HUES6 (cell line): ENCODE measurements around the gene PRKG1.

Experiments used
- H3K27ac ChIP-seq: 2 replicates; pipeline ENCODE4 v1.7.0; 2013; ENCODE audit warnings: low read depth, mild to moderate bottlenecking, low read length, inconsistent platforms
- H3K27me3 ChIP-seq: 2 replicates; pipeline ENCODE4 v1.6.1; 2013; ENCODE audit warnings: low read length; ENCODE audit not compliant: control insufficient read depth, insufficient read depth
- H3K36me3 ChIP-seq: 2 replicates; pipeline ENCODE4 v1.6.1; 2013; ENCODE audit warnings: low read length; ENCODE audit not compliant: control insufficient read depth, insufficient read depth
- H3K4me1 ChIP-seq: 2 replicates; pipeline ENCODE4 v1.6.1; 2013; ENCODE audit warnings: low read length; ENCODE audit not compliant: control insufficient read depth, insufficient read depth
- H3K4me3 ChIP-seq: 2 replicates; pipeline ENCODE4 v1.5.1; 2013; ENCODE audit warnings: low read depth, low read length
- H3K9ac ChIP-seq: one replicate; pipeline ENCODE4 v1.6.1; 2013; ENCODE audit warnings: mild to moderate bottlenecking, low read length
- H3K9me3 ChIP-seq: 2 replicates; pipeline ENCODE4 v1.6.1; 2013; ENCODE audit warnings: low read depth, low read length; ENCODE audit not compliant: control insufficient read depth, insufficient read depth

The PRKG1 gene

GRCh38 chr10:51052163-51052562 lies 22.1 kb upstream of the PRKG1 start:
- Histone ChIP-seq H3K9me3 (no peaks in the 10 kb centered on the region), H3K4me3 (no peak overlapping the region), H3K27ac (no peak overlapping the region), H3K4me1 (no peaks in the 10 kb centered on the region), H3K36me3 (no peaks in the 10 kb centered on the region), H3K27me3 (no peaks in the 10 kb centered on the region), H3K9ac (no peak overlapping the region)

- H3K9ac ChIP-seq: no peak overlapping the region
- H3K4me3 ChIP-seq: no peak overlapping the region
- H3K36me3 ChIP-seq: no peaks in the 10 kb centered on the region
- peaks cover 8% of the 10 kb centered on the region; the same call in 1 of the 2 replicates for H3K9me3 ChIP-seq
- H3K4me1 ChIP-seq: no peaks in the 10 kb centered on the region
- no peaks in the 10 kb centered on the region for H3K27me3 ChIP-seq
- H3K27ac ChIP-seq: no peak overlapping the region
Measured at GRCh38 chr10:51057925-51058324, 16.4 kb upstream of the PRKG1 start.

GRCh38 chr10:51063166-51063565 lies 11.1 kb upstream of the PRKG1 start:
- Histone ChIP-seq H3K9ac (no peak overlapping the region), H3K36me3 (no peaks in the 10 kb centered on the region), H3K4me3 (no peak overlapping the region), H3K27ac (no peak overlapping the region), H3K9me3 (0 out of 2 replicates have a peak, but pooled peaks cover 5% of the 10 kb centered on the region), H3K4me1 (no peaks in the 10 kb centered on the region), H3K27me3 (no peaks in the 10 kb centered on the region)

- no peaks in the 10 kb centered on the region for H3K9me3 ChIP-seq
- H3K4me3 ChIP-seq: no peak overlapping the region
- H3K9ac ChIP-seq: no peak overlapping the region
- H3K27me3 ChIP-seq: no peaks in the 10 kb centered on the region
- H3K27ac ChIP-seq: no peak overlapping the region
- no peaks in the 10 kb centered on the region for H3K36me3 ChIP-seq
- H3K4me1 ChIP-seq: no peaks in the 10 kb centered on the region
Measured at GRCh38 chr10:51063659-51064535, 10.4 kb upstream of the PRKG1 start.

- Histone ChIP-seq H3K36me3 (no peaks in the 10 kb centered on the region), H3K4me3 (no peak overlapping the region), H3K27ac (no peak overlapping the region), H3K9me3 (no peaks in the 10 kb centered on the region), H3K9ac (no peak overlapping the region), H3K4me1 (no peaks in the 10 kb centered on the region), H3K27me3 (no peaks in the 10 kb centered on the region)
Measured at GRCh38 chr10:51066231-51066630, 8.1 kb upstream of the PRKG1 start.

- H3K4me3 ChIP-seq: no peak overlapping the region
- H3K27me3 ChIP-seq: peaks cover 36% of the 10 kb centered on the region
Measured at GRCh38 chr10:51072210-51072609, 2.1 kb upstream of the PRKG1 start.

GRCh38 chr10:51072921-51073434 lies 1.3 kb upstream of the PRKG1 start:
- Histone ChIP-seq H3K4me3 (peak overlapping the region; percentile 89), H3K9ac (no peak overlapping the region), H3K36me3 (no peaks in the 10 kb centered on the region), H3K9me3 (no peaks in the 10 kb centered on the region), H3K27ac (no peak overlapping the region), H3K4me1 (peaks cover 15% of the 10 kb centered on the region), H3K27me3 (peaks cover 36% of the 10 kb centered on the region)

More at GRCh38 chr10:51072210-51072609, 2.1 kb upstream of the PRKG1 start:
- peaks cover 15% of the 10 kb centered on the region for H3K4me1 ChIP-seq
- no peak overlapping the region for H3K27ac ChIP-seq
- no peak overlapping the region for H3K9ac ChIP-seq
- H3K36me3 ChIP-seq: no peaks in the 10 kb centered on the region
- no peaks in the 10 kb centered on the region for H3K9me3 ChIP-seq

GRCh38 chr10:51073453-51074237 lies 642 bp upstream of the PRKG1 start:
- H3K4me3 ChIP-seq: peak overlapping the region; percentile 89
- peak overlapping the region; percentile 39 for H3K9ac ChIP-seq
- H3K27ac ChIP-seq: no peak overlapping the region; the same call in 1 of the 2 replicates

GRCh38 chr10:51075043-51075872 lies 971 bp downstream of the PRKG1 start:
- Histone ChIP-seq H3K27me3 (peaks cover 36% of the 10 kb centered on the region), H3K4me3 (peak overlapping the region; percentile 89), H3K9ac (peak overlapping the region; percentile 72)

More at GRCh38 chr10:51073453-51074237, 642 bp upstream of the PRKG1 start:
- H3K4me1 ChIP-seq: peaks cover 15% of the 10 kb centered on the region
- H3K27me3 ChIP-seq: peaks cover 36% of the 10 kb centered on the region
- H3K36me3 ChIP-seq: no peaks in the 10 kb centered on the region
- H3K9me3 ChIP-seq: no peaks in the 10 kb centered on the region

GRCh38 chr10:51075873-51076229 lies 1.6 kb downstream of the PRKG1 start:
- Histone ChIP-seq H3K9me3 (no peaks in the 10 kb centered on the region), H3K4me1 (peaks cover 33% of the 10 kb centered on the region), H3K36me3 (no peaks in the 10 kb centered on the region), H3K9ac (no peak overlapping the region), H3K27me3 (peaks cover 36% of the 10 kb centered on the region), H3K27ac (no peak overlapping the region), H3K4me3 (peak overlapping the region; percentile 89)

More at GRCh38 chr10:51075043-51075872, 971 bp downstream of the PRKG1 start:
- no peak overlapping the region for H3K27ac ChIP-seq
- H3K36me3 ChIP-seq: no peaks in the 10 kb centered on the region
- peaks cover 29% of the 10 kb centered on the region for H3K4me1 ChIP-seq
- H3K9me3 ChIP-seq: no peaks in the 10 kb centered on the region
